ENCODE measurements around the gene KRT37. TPM values are rescaled to one million over a fixed set of nuclear protein-coding genes. Genes with fewer than 3 reads are reported as not detected.

The KRT37 gene
- total RNA-seq, 5 donors from 2014 or later (not counting 1 experiment from before 2014, with no cell fraction given): not detected

GRCh38 chr17:41451154-41451728 is 26.9 kb upstream of the KRT37 start:
- peaks cover 0 to 15% of the 10 kb centered on the region in 2 experiments for H3K27me3 ChIP-seq (replicated peaks in 1 of 2; ENCODE audit: control insufficient read depth in 2 of 2, extremely low read depth in 1 of 2, insufficient read depth in 2 of 2, low read length in 1 of 2)
- no peaks in the 10 kb centered on the region for H3K36me3 ChIP-seq (ENCODE audit: control insufficient read depth in 2 of 2, extremely low read depth in 1 of 2, insufficient read depth in 1 of 2, low read length in 1 of 2)
- DNase-seq (no peak), ATAC-seq (replicated peaks in 1 of 4) (no peak)
- no peaks in the 10 kb centered on the region for H3K9me3 ChIP-seq
- no peak overlapping the region for H3K4me3 Mint-ChIP-seq
- no peaks in the 10 kb centered on the region for H3K36me3 Mint-ChIP-seq
- peaks cover 5 to 7% of the 10 kb centered on the region in 2 donors for H3K27me3 Mint-ChIP-seq
- H3K4me1 Mint-ChIP-seq: peaks cover 0 to 2% (median 0%) of the 10 kb centered on the region in 3 donors
- ChIA-PET POLR2A (no interaction called here), CTCF (no interaction called here)
- 88% methylated on average over 2 of the region's 2 CpGs for WGBS (ENCODE audit: insufficient coverage)
- H3K4me1 ChIP-seq (ENCODE audit: control insufficient read depth in 1 of 2, extremely low read depth in 1 of 2, insufficient read depth in 2 of 2, low read length in 2 of 2): no peaks in the 10 kb centered on the region
- no peak overlapping the region for H3K27ac Mint-ChIP-seq
- no peak overlapping the region for H3K27ac ChIP-seq (ENCODE audit: low read length)
- no peaks in the 10 kb centered on the region for H3K9me3 Mint-ChIP-seq
- H3K4me3 ChIP-seq (ENCODE audit: control insufficient read depth in 1 of 2, extremely low read depth in 1 of 2, low read length in 1 of 2): no peak overlapping the region

GRCh38 chr17:41449008-41449407 is 24.6 kb upstream of the KRT37 start:
- Histone ChIP-seq H3K4me1 (ENCODE audit: control insufficient read depth in 1 of 2, extremely low read depth in 1 of 2, insufficient read depth in 2 of 2, low read length in 2 of 2) (no peaks in the 10 kb centered on the region), H3K9me3 (no peaks in the 10 kb centered on the region), H3K36me3 (ENCODE audit: control insufficient read depth in 2 of 2, extremely low read depth in 1 of 2, insufficient read depth in 1 of 2, low read length in 1 of 2) (no peaks in the 10 kb centered on the region), H3K27me3 (replicated peaks in 1 of 2; ENCODE audit: control insufficient read depth in 2 of 2, extremely low read depth in 1 of 2, insufficient read depth in 2 of 2, low read length in 1 of 2) (peaks cover 0 to 15% of the 10 kb centered on the region in 2 experiments), H3K27ac (ENCODE audit: low read length) (no peak overlapping the region), H3K4me3 (ENCODE audit: control insufficient read depth in 1 of 2, extremely low read depth in 1 of 2, low read length in 1 of 2) (no peak overlapping the region)
- no peak for DNase-seq
- no peak overlapping the region for H3K27ac Mint-ChIP-seq
- H3K9me3 Mint-ChIP-seq: no peaks in the 10 kb centered on the region
- ChIA-PET CTCF (interaction anchor here in 1 of 2 donors (0.6 kb wide), 1 partner anchor 148 kb away, joined by 3 read pairs; no protein-coding TSS in a partner anchor), POLR2A (no interaction called here)
- H3K27me3 Mint-ChIP-seq: peaks cover 5 to 7% of the 10 kb centered on the region in 2 donors
- H3K4me1 Mint-ChIP-seq: peaks cover 0 to 2% (median 0%) of the 10 kb centered on the region in 3 donors
- WGBS (ENCODE audit: insufficient coverage): 55% methylated on average over 6 of the region's 6 CpGs
- no peak overlapping the region for H3K4me3 Mint-ChIP-seq
- no peaks in the 10 kb centered on the region for H3K36me3 Mint-ChIP-seq
- no peak for ATAC-seq (replicated peaks in 1 of 4)

- Mint-ChIP-seq H3K36me3 (no peaks in the 10 kb centered on the region), H3K9me3 (no peaks in the 10 kb centered on the region), H3K27me3 (peaks cover 5 to 7% of the 10 kb centered on the region in 2 donors), H3K4me3 (no peak overlapping the region), H3K4me1 (peaks cover 0 to 2% (median 0%) of the 10 kb centered on the region in 3 donors), H3K27ac (no peak overlapping the region)
- Histone ChIP-seq H3K9me3 (no peaks in the 10 kb centered on the region), H3K4me1 (ENCODE audit: control insufficient read depth in 1 of 2, extremely low read depth in 1 of 2, insufficient read depth in 2 of 2, low read length in 2 of 2) (no peaks in the 10 kb centered on the region), H3K27ac (ENCODE audit: low read length) (no peak overlapping the region), H3K4me3 (ENCODE audit: control insufficient read depth in 1 of 2, extremely low read depth in 1 of 2, low read length in 1 of 2) (no peak overlapping the region), H3K36me3 (ENCODE audit: control insufficient read depth in 2 of 2, extremely low read depth in 1 of 2, insufficient read depth in 1 of 2, low read length in 1 of 2) (no peaks in the 10 kb centered on the region), H3K27me3 (replicated peaks in 1 of 2; ENCODE audit: control insufficient read depth in 2 of 2, extremely low read depth in 1 of 2, insufficient read depth in 2 of 2, low read length in 1 of 2) (peaks cover 0 to 18% of the 10 kb centered on the region in 2 experiments)
- ATAC-seq (replicated peaks in 1 of 4): no peak
- ChIA-PET POLR2A (no interaction called here), CTCF (interaction anchor here in 1 of 2 donors (0.6 kb wide), 1 partner anchor 300 kb away, joined by 3 read pairs; no protein-coding TSS in a partner anchor)
- DNase-seq: no peak
- WGBS (ENCODE audit: insufficient coverage): 56% methylated on average over 2 of the region's 2 CpGs
Observed at GRCh38 chr17:41448506-41448905, 24.1 kb upstream of the KRT37 start.

- Mint-ChIP-seq H3K27ac (no peak overlapping the region), H3K36me3 (no peaks in the 10 kb centered on the region), H3K9me3 (no peaks in the 10 kb centered on the region), H3K27me3 (peaks cover 7 to 8% of the 10 kb centered on the region in 2 donors), H3K4me1 (peaks cover 0 to 2% (median 0%) of the 10 kb centered on the region in 3 donors), H3K4me3 (no peak overlapping the region)
- Histone ChIP-seq H3K27ac (ENCODE audit: low read length) (no peak overlapping the region), H3K9me3 (no peaks in the 10 kb centered on the region), H3K36me3 (ENCODE audit: control insufficient read depth in 2 of 2, extremely low read depth in 1 of 2, insufficient read depth in 1 of 2, low read length in 1 of 2) (no peaks in the 10 kb centered on the region), H3K4me1 (ENCODE audit: control insufficient read depth in 1 of 2, extremely low read depth in 1 of 2, insufficient read depth in 2 of 2, low read length in 2 of 2) (no peaks in the 10 kb centered on the region), H3K4me3 (ENCODE audit: control insufficient read depth in 1 of 2, extremely low read depth in 1 of 2, low read length in 1 of 2) (no peak overlapping the region), H3K27me3 (replicated peaks in 1 of 2; ENCODE audit: control insufficient read depth in 2 of 2, extremely low read depth in 1 of 2, insufficient read depth in 2 of 2, low read length in 1 of 2) (peaks cover 0 to 18% of the 10 kb centered on the region in 2 experiments)
- whole genome bisulfite sequencing (ENCODE audit: insufficient coverage): 60% methylated on average over 2 of the region's 2 CpGs
- DNase-seq (no peak), ATAC-seq (replicated peaks in 1 of 4) (no peak)
- CTCF ChIA-PET: no interaction called here
- POLR2A ChIA-PET: no interaction called here
Observed at GRCh38 chr17:41446806-41447205, 22.4 kb upstream of the KRT37 start.

- Mint-ChIP-seq H3K4me1 (peaks cover 0 to 2% (median 0%) of the 10 kb centered on the region in 3 donors), H3K9me3 (no peaks in the 10 kb centered on the region), H3K27ac (no peak overlapping the region), H3K36me3 (no peaks in the 10 kb centered on the region), H3K27me3 (peaks cover 4 to 7% of the 10 kb centered on the region in 2 donors), H3K4me3 (no peak overlapping the region)
- Histone ChIP-seq H3K4me3 (ENCODE audit: control insufficient read depth in 1 of 2, extremely low read depth in 1 of 2, low read length in 1 of 2) (no peak overlapping the region), H3K27me3 (replicated peaks in 1 of 2; ENCODE audit: control insufficient read depth in 2 of 2, extremely low read depth in 1 of 2, insufficient read depth in 2 of 2, low read length in 1 of 2) (peaks cover 0 to 26% of the 10 kb centered on the region in 2 experiments), H3K9me3 (no peaks in the 10 kb centered on the region), H3K27ac (ENCODE audit: low read length) (no peak overlapping the region), H3K4me1 (ENCODE audit: control insufficient read depth in 1 of 2, extremely low read depth in 1 of 2, insufficient read depth in 2 of 2, low read length in 2 of 2) (no peaks in the 10 kb centered on the region), H3K36me3 (ENCODE audit: control insufficient read depth in 2 of 2, extremely low read depth in 1 of 2, insufficient read depth in 1 of 2, low read length in 1 of 2) (no peaks in the 10 kb centered on the region)
- ATAC-seq (replicated peaks in 1 of 4) (no peak), DNase-seq (no peak)
- no CpG with 5 or more reads among the region's 3 CpGs for WGBS (ENCODE audit: insufficient coverage)
- ChIA-PET POLR2A (no interaction called here), CTCF (interaction anchor here in 1 of 2 donors (0.5 kb wide), 1 partner anchor 235 kb away, joined by 7 read pairs; no protein-coding TSS in a partner anchor)
Observed at GRCh38 chr17:41444640-41445039, 20.3 kb upstream of the KRT37 start.

GRCh38 chr17:41444186-41444585 is 19.8 kb upstream of the KRT37 start:
- ATAC-seq (replicated peaks in 1 of 4) (no peak), DNase-seq (no peak)
- no peak overlapping the region for H3K4me3 Mint-ChIP-seq
- no peaks in the 10 kb centered on the region for H3K36me3 Mint-ChIP-seq
- peaks cover under 1 to 11% of the 10 kb centered on the region in 2 donors for H3K27me3 Mint-ChIP-seq
- H3K9me3 ChIP-seq: no peaks in the 10 kb centered on the region
- H3K4me1 Mint-ChIP-seq: peaks cover 0 to 2% (median 0%) of the 10 kb centered on the region in 3 donors
- 57% methylated on average over 1 of the region's 1 CpG for WGBS (ENCODE audit: insufficient coverage)
- H3K27ac Mint-ChIP-seq: no peak overlapping the region
- ChIA-PET CTCF (interaction anchor here in 1 of 2 donors (0.5 kb wide), 1 partner anchor 236 kb away, joined by 7 read pairs; no protein-coding TSS in a partner anchor), POLR2A (no interaction called here)
- no peak overlapping the region for H3K4me3 ChIP-seq (ENCODE audit: control insufficient read depth in 1 of 2, extremely low read depth in 1 of 2, low read length in 1 of 2)
- H3K27me3 ChIP-seq (replicated peaks in 1 of 2; ENCODE audit: control insufficient read depth in 2 of 2, extremely low read depth in 1 of 2, insufficient read depth in 2 of 2, low read length in 1 of 2): peaks cover 0 to 24% of the 10 kb centered on the region in 2 experiments
- H3K4me1 ChIP-seq (ENCODE audit: control insufficient read depth in 1 of 2, extremely low read depth in 1 of 2, insufficient read depth in 2 of 2, low read length in 2 of 2): no peaks in the 10 kb centered on the region
- H3K27ac ChIP-seq (ENCODE audit: low read length): no peak overlapping the region
- no peaks in the 10 kb centered on the region for H3K9me3 Mint-ChIP-seq
- H3K36me3 ChIP-seq (ENCODE audit: control insufficient read depth in 2 of 2, extremely low read depth in 1 of 2, insufficient read depth in 1 of 2, low read length in 1 of 2): no peaks in the 10 kb centered on the region
